GM12878 (cell line): ENCODE results near the gene TSBP1.

Source experiments
- E2F8 ChIP-seq: fragments of 450-650 bp; IDR thresholded peaks from 2 replicates; pipeline ENCODE4 v1.6.1; 2018; ENCODE audit warnings: mild to moderate bottlenecking, low read depth, moderate library complexity; ENCODE audit not compliant: partially characterized antibody
- EP300 ChIP-seq, 2 experiments: fragments of 150-350 bp in 1 of 2; IDR thresholded peaks; 2 replicates each; pipeline ENCODE4 v1.6.1; 2011 to 2012; ENCODE audit warnings: low read depth in 2 of 2, low read length in 2 of 2, borderline replicate concordance in 1 of 2, improper control_type of control experiment in 1 of 2, inconsistent platforms in 1 of 2; ENCODE audit not compliant: control insufficient read depth in 1 of 2
- MAX ChIP-seq: IDR thresholded peaks from 2 replicates; pipeline ENCODE4 v1.6.1; 2012; ENCODE audit warnings: low read depth, low read length, improper control_type of control experiment
- PBX3 ChIP-seq: IDR thresholded peaks from 2 replicates; pipeline ENCODE4 v1.6.1; 2011; ENCODE audit warnings: mild to moderate bottlenecking, low read depth, low read length, moderate library complexity; ENCODE audit not compliant: insufficient replicate concordance
- POLR2AphosphoS5 ChIP-seq: IDR thresholded peaks from 2 replicates; pipeline ENCODE4 v1.6.1; 2011; ENCODE audit warnings: mild to moderate bottlenecking, low read length, inconsistent platforms
- TF ChIP-seq, protein P1 (sequence below): IDR thresholded peaks from 2 replicates; pipeline ENCODE4 v1.6.1; 2011; ENCODE audit warnings: borderline replicate concordance, low read depth, mild to moderate bottlenecking, moderate library complexity, mixed read lengths, low read length; ENCODE audit not compliant: insufficient read depth; ENCODE audit errors: extremely low read length

- TF ChIP-seq PBX3, result no peak
- TF ChIP-seq MAX, result peak; percentile 55; the same call in 1 of the 2 replicates
- TF ChIP-seq E2F8, result no peak
- TF ChIP-seq POLR2AphosphoS5, result no peak
- TF ChIP-seq EP300 (IDR thresholded peaks at IDR 0.05; ENCODE audit: borderline replicate concordance in 1 of 2, control insufficient read depth in 1 of 2, low read depth in 2 of 2, low read length in 2 of 2), result no peak
- TF ChIP-seq, protein P1, sequence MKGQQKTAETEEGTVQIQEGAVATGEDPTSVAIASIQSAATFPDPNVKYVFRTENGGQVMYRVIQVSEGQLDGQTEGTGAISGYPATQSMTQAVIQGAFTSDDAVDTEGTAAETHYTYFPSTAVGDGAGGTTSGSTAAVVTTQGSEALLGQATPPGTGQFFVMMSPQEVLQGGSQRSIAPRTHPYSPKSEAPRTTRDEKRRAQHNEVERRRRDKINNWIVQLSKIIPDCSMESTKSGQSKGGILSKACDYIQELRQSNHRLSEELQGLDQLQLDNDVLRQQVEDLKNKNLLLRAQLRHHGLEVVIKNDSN, result no peak
Observed at GRCh38 chr6:32244946-32245398, 126.7 kb downstream of the TSBP1 start.
